Stimulated activated CD8-positive, alpha-beta memory T cell treated with anti-CD3 and anti-CD28 coated beads, Interleukin-15, amount 100 ng/mL, for 4 hours (primary cell): Measurements from ENCODE around the gene KIF3A.

Source experiments
- DNase-seq, 2 donors: peaks; one replicate each; pipeline ENCODE4 v3.0.0-alpha.2; 2020; ENCODE audit warnings: low read depth in 2 of 2

Gene KIF3A

GRCh38 chr5:132736853-132737833, at the start of gene KIF3A:
Gene KIF3A (minus strand): TSS chr5:132737546. CDS start chr5:132737419, 127 bp downstream.
- peak; percentile 97 to 98 for DNase-seq

GRCh38 chr5:132787076-132787475, 49.7 kb upstream of the KIF3A start:
- DNase-seq: no peak

- DNase-seq: no peak
Measured at GRCh38 chr5:132785864-132786263, 48.5 kb upstream of the KIF3A start.

- DNase-seq: no peak
Measured at GRCh38 chr5:132785365-132785764, 48.0 kb upstream of the KIF3A start.

- DNase-seq: no peak
Measured at GRCh38 chr5:132782101-132782500, 44.8 kb upstream of the KIF3A start.

GRCh38 chr5:132781029-132781428, 43.7 kb upstream of the KIF3A start:
- no peak for DNase-seq

GRCh38 chr5:132780577-132780976, 43.2 kb upstream of the KIF3A start:
- no peak for DNase-seq

GRCh38 chr5:132779961-132780360, 42.6 kb upstream of the KIF3A start:
- DNase-seq: no peak

GRCh38 chr5:132778856-132779255, 41.5 kb upstream of the KIF3A start:
- no peak for DNase-seq

GRCh38 chr5:132778129-132778528, 40.8 kb upstream of the KIF3A start:
- DNase-seq: no peak

GRCh38 chr5:132777209-132778069, 40.1 kb upstream of the KIF3A start, which contains the start of gene SEPTIN8:
Gene SEPTIN8 (minus strand): TSS chr5:132777239. CDS start chr5:132777137, 102 bp downstream.
- DNase-seq: peak in 1 of 2 donors; percentile 11

- DNase-seq: no peak
Measured at GRCh38 chr5:132776938-132777208, 39.5 kb upstream of the KIF3A start.

GRCh38 chr5:132776131-132776937, 39.0 kb upstream of the KIF3A start:
- DNase-seq: no peak

GRCh38 chr5:132775476-132775961, 38.2 kb upstream of the KIF3A start:
- DNase-seq: no peak

- DNase-seq: no peak
Measured at GRCh38 chr5:132774896-132775295, 37.5 kb upstream of the KIF3A start.

- no peak for DNase-seq
Measured at GRCh38 chr5:132774406-132774805, 37.1 kb upstream of the KIF3A start.

GRCh38 chr5:132773601-132774355, 36.4 kb upstream of the KIF3A start:
- DNase-seq: no peak

GRCh38 chr5:132773114-132773513, 35.8 kb upstream of the KIF3A start:
- DNase-seq: no peak

GRCh38 chr5:132772291-132773070, 35.1 kb upstream of the KIF3A start:
- DNase-seq: no peak

- DNase-seq: no peak
Measured at GRCh38 chr5:132771503-132771998, 34.2 kb upstream of the KIF3A start.
